IMR-90 (cell line): Measurements from ENCODE around the gene MLST8. TPM values are rescaled to one million over a fixed set of nuclear protein-coding genes. Genes with fewer than 3 reads are reported as not detected.

Experiments
- ATAC-seq: fragments of 200-7000 bp; cut with Tn5 transposase; 2 replicates; pipeline ENCODE4 v1.9.1; 2020; ENCODE audit warnings: low read depth, mild to moderate bottlenecking, moderate library complexity
- BruUV-seq: library from RNA; stranded (reverse); fragments of 400-500 nt; replicated peaks from 2 replicates; lab custom pipeline; 2021; lab: Mats Ljungman, UMichigan
- CTCF ChIA-PET: fragments of 300-600 bp; formaldehyde crosslinking; extraction: SDS; loops from one replicate; lab custom pipeline; 2021; ENCODE audit warnings: antibody characterized with exemption; lab: Yijun Ruan, JAX
- POLR2A ChIA-PET: fragments of 300-600 bp; sonication (Branson Sonifier 250); formaldehyde crosslinking; loops from one replicate; lab custom pipeline; 2022; ENCODE audit warnings: antibody characterized with exemption; ENCODE audit not compliant: unreplicated experiment; lab: Charles Lee
- DNase-seq: peaks from one replicate; pipeline ENCODE4 v3.0.0; 2013
- H2AFZ ChIP-seq: replicated peaks from 2 replicates; pipeline ENCODE3; 2013; ENCODE audit warnings: low read length, mild to moderate bottlenecking; ENCODE audit not compliant: poor library complexity
- H2AK5ac ChIP-seq: 2 replicates; pipeline ENCODE4 v1.6.1; 2013; ENCODE audit warnings: low read depth, low read length, inconsistent platforms
- H2AK9ac ChIP-seq: replicated peaks from 2 replicates; pipeline ENCODE3; 2013; ENCODE audit warnings: mild to moderate bottlenecking, low read depth, low read length, moderate library complexity; ENCODE audit not compliant: poor library complexity
- H2BK120ac ChIP-seq: 2 replicates; pipeline ENCODE4 v1.6.1; 2013; ENCODE audit warnings: low read depth, low read length, inconsistent platforms
- H2BK15ac ChIP-seq: 3 replicates; pipeline ENCODE4 v1.6.1; 2013; ENCODE audit warnings: low read depth, low read length, inconsistent platforms
- H2BK20ac ChIP-seq: 2 replicates; pipeline ENCODE4 v1.6.1; 2013; ENCODE audit warnings: low read depth, mild to moderate bottlenecking, inconsistent platforms, low read length, moderate library complexity
- H2BK5ac ChIP-seq: 2 replicates; pipeline ENCODE4 v1.6.1; 2013; ENCODE audit warnings: mild to moderate bottlenecking, low read depth, low read length, inconsistent platforms; ENCODE audit not compliant: poor library complexity, severe bottlenecking
- H3K14ac ChIP-seq: replicated peaks from 2 replicates; pipeline ENCODE4 v1.6.1; 2013; ENCODE audit warnings: low read depth, low read length, inconsistent platforms
- H3K18ac ChIP-seq: 2 replicates; pipeline ENCODE4 v1.6.1; 2013; ENCODE audit warnings: low read depth, low read length, control low read depth
- H3K23ac ChIP-seq: 2 replicates; pipeline ENCODE4 v1.6.1; 2013; ENCODE audit warnings: low read depth, low read length, inconsistent platforms
- H3K27ac ChIP-seq: 2 replicates; pipeline ENCODE4 v1.5.1; 2013; ENCODE audit warnings: mild to moderate bottlenecking, control low read depth, low read length; ENCODE audit not compliant: insufficient read depth
- H3K27me3 ChIP-seq: 2 replicates; pipeline ENCODE4 v1.6.1; 2013; ENCODE audit warnings: low read length; ENCODE audit not compliant: control insufficient read depth, insufficient read depth
- H3K36me3 ChIP-seq: 2 replicates; pipeline ENCODE4 v1.6.1; 2013; ENCODE audit warnings: low read length, mixed read lengths; ENCODE audit not compliant: control insufficient read depth, insufficient read depth
- H3K4ac ChIP-seq: 2 replicates; pipeline ENCODE4 v1.6.1; 2013; ENCODE audit warnings: low read depth, low read length, inconsistent platforms
- H3K4me1 ChIP-seq: 2 replicates; pipeline ENCODE4 v1.6.1; 2013; ENCODE audit warnings: low read length, mixed read lengths; ENCODE audit not compliant: control insufficient read depth, insufficient read depth
- H3K4me2 ChIP-seq: 2 replicates; pipeline ENCODE4 v1.6.1; 2013; ENCODE audit warnings: low read depth, mild to moderate bottlenecking, control low read depth, low read length, moderate library complexity
- H3K4me3 ChIP-seq: 2 replicates; pipeline ENCODE4 v1.5.1; 2013; ENCODE audit warnings: low read depth, mild to moderate bottlenecking, control low read depth, low read length, moderate library complexity; ENCODE audit not compliant: insufficient read depth
- H3K56ac ChIP-seq: 2 replicates; pipeline ENCODE4 v1.6.1; 2013; ENCODE audit warnings: low read length, inconsistent platforms; ENCODE audit not compliant: insufficient read depth; ENCODE audit errors: extremely low read depth
- H3K79me1 ChIP-seq, 2 experiments: 2 replicates each; pipeline ENCODE4 v1.6.1; 2013; ENCODE audit warnings: low read length in 2 of 2, inconsistent platforms in 1 of 2, low read depth in 1 of 2
- H3K9ac ChIP-seq: 2 replicates; pipeline ENCODE4 v1.6.1; 2013; ENCODE audit warnings: low read depth, low read length, control low read depth
- H3K9me1 ChIP-seq: 2 replicates; pipeline ENCODE4 v1.6.1; 2013; ENCODE audit warnings: low read length, inconsistent platforms; ENCODE audit not compliant: insufficient read depth
- H3K9me3 ChIP-seq: 2 replicates; pipeline ENCODE4 v1.6.1; 2013; ENCODE audit warnings: low read length; ENCODE audit not compliant: control insufficient read depth, insufficient read depth
- H4K20me1 ChIP-seq: 2 replicates; pipeline ENCODE4 v1.6.1; 2013; ENCODE audit warnings: low read length, inconsistent platforms; ENCODE audit not compliant: insufficient read depth
- H4K5ac ChIP-seq: 2 replicates; pipeline ENCODE4 v1.6.1; 2013; ENCODE audit warnings: mild to moderate bottlenecking, low read depth, low read length, control low read depth
- H4K8ac ChIP-seq, 2 experiments: 2 replicates each; pipeline ENCODE4 v1.6.1; 2013; ENCODE audit warnings: low read depth in 2 of 2, low read length in 2 of 2, control low read depth in 1 of 2, inconsistent platforms in 1 of 2
- H4K91ac ChIP-seq: 2 replicates; pipeline ENCODE4 v1.6.1; 2013; ENCODE audit warnings: low read depth, low read length, inconsistent platforms; ENCODE audit not compliant: insufficient read depth
- CTCF ChIP-seq: conservative IDR thresholded peaks from 2 replicates; pipeline ENCODE4 v1.5.1; 2012; ENCODE audit warnings: mild to moderate bottlenecking, low read depth, low read length, improper control_type of control experiment
- POLR2A ChIP-seq: IDR thresholded peaks from 2 replicates; pipeline ENCODE4 v1.6.1; 2012; ENCODE audit warnings: mild to moderate bottlenecking, low read depth, low read length
- RFX5 ChIP-seq: IDR thresholded peaks from 2 replicates; pipeline ENCODE4 v1.8.0; 2012; ENCODE audit warnings: low read depth, mild to moderate bottlenecking, low read length, moderate library complexity
- WGBS, 2 experiments: methylation state at CpG; one replicate each; pipeline versions ENCODE4 v1.1.5 to v1.1.7; 2013; ENCODE audit warnings: missing lambda C conversion rate in 2 of 2; ENCODE audit not compliant: insufficient read length in 1 of 2; ENCODE audit errors: extremely low coverage in 2 of 2; 5-methylcytosine and 5-hydroxymethylcytosine counted together
- dilution Hi-C: fragments of 300-500 bp; cut with HindIII; formaldehyde crosslinking; loops from one replicate; pipeline ENCODE4 v1.14.3; 2018; ENCODE audit warnings: low sequenced_read_pairs; ENCODE audit not compliant: unreplicated experiment
- in situ Hi-C: fragments of 300-500 bp; cut with MboI; formaldehyde crosslinking; loops from 3 replicates; pipeline ENCODE4 v1.14.3; 2019; ENCODE audit warnings: low sequenced_read_pairs, inconsistent platforms, mixed read lengths
- intact Hi-C: fragments of 100-400 bp; cut with micrococcal nuclease; formaldehyde crosslinking; loops from 2 replicates; pipeline ENCODE4 v1.10.0; 2022
- polyA plus RNA-seq, 3 experiments: library from polyadenylated mRNA; depleted of rRNA; stranded (reverse); fragments of >200 nt; gene quantifications; 2 replicates each; pipeline ENCODE4 v1.2.3, GENCODE V29; 2012; ENCODE audit warnings: low replicate concordance in 1 of 3
- total RNA-seq: library from RNA; depleted of rRNA; stranded (reverse); fragments of >200 nt; gene quantifications from 2 replicates; pipeline ENCODE4 v1.2.3, GENCODE V29; 2012

Gene MLST8
- total and polyA plus RNA-seq, 2 of the 4 experiments (the other 2 are of a cell fraction) = 34.4 to 93.7 TPM

- POLR2A ChIA-PET = no interaction called here
Measured at GRCh38 chr16:2205967-2206313, 686 bp downstream of the MLST8 start.

More at GRCh38 chr16:2205967-2206313, 686 bp downstream of the MLST8 start:
- Histone ChIP-seq H3K18ac (peak overlapping the region; percentile 22; the same call in 1 of the 2 replicates), H4K8ac (peak overlapping the region; percentile 91 to 99), H3K4me2 (peak overlapping the region; percentile 91), H3K23ac (peak overlapping the region; percentile 87), H3K14ac (peak overlapping the region; percentile 97), H4K91ac (peak overlapping the region; percentile 69; the same call in 1 of the 2 replicates), H3K36me3 (peaks cover 25% of the 10 kb centered on the region; the same call in 1 of the 2 replicates), H3K9ac (peak overlapping the region; percentile 73), H4K20me1 (peaks cover 5% of the 10 kb centered on the region; the same call in 1 of the 2 replicates), H3K79me1 (peaks cover 13 to 24% of the 10 kb centered on the region in 2 experiments), H2BK20ac (no peak overlapping the region), H2BK5ac (peak overlapping the region; percentile 71), H2BK15ac (0 out of 3 replicates have a peak overlapping the region, but pooled peaks have one; percentile 33), H2AK9ac (peak overlapping the region; percentile 100), H3K9me3 (no peaks in the 10 kb centered on the region), H3K4ac (peak overlapping the region; percentile 98), H3K27ac (peak overlapping the region; percentile 14), H2AK5ac (peak overlapping the region; percentile 98), H2AFZ (peak overlapping the region; percentile 100), H3K9me1 (peaks cover 6% of the 10 kb centered on the region; the same call in 1 of the 2 replicates), H3K27me3 (0 out of 2 replicates have a peak, but pooled peaks cover 2% of the 10 kb centered on the region), H2BK120ac (no peak overlapping the region; the same call in 1 of the 2 replicates), H3K4me1 (peaks cover 7% of the 10 kb centered on the region), H3K56ac (peak overlapping the region; percentile 68; the same call in 1 of the 2 replicates), H4K5ac (peak overlapping the region; percentile 77), H3K4me3 (peak overlapping the region; percentile 92)
- intact Hi-C loops = no loop called here
- TF ChIP-seq RFX5 = no peak
- no peak for TF ChIP-seq CTCF
- no peak for TF ChIP-seq POLR2A
- 12% methylated on average over 7 of the region's 16 CpGs; no CpG with 5 or more reads in 1 of the 2 experiments for WGBS, 2 experiments
- ATAC-seq (peak; percentile 2; the same call in 1 of the 2 replicates), DNase-seq (no peak)
- dilution Hi-C loops = no loop called here
- CTCF ChIA-PET = no interaction called here
- BruUV-seq = no TSS peak
- in situ Hi-C loops = no loop called here
